Activated naive CD8-positive, alpha-beta T cell treated with anti-CD3 and anti-CD28 coated beads for 36 hours (primary cell): ENCODE measurements around the gene EFCAB8. TPM values are rescaled to one million over a fixed set of nuclear protein-coding genes. Genes with fewer than 3 reads are reported as not detected.
"Not testable (repeated sequence)": the region's sequence is repeated elsewhere in the genome, so short reads cannot be mapped to it uniquely, and the experiment has no call there.

Experiments
- DNase-seq: peaks from one replicate; pipeline ENCODE4 v3.0.0; 2021
- H3K27ac Mint-ChIP-seq: one replicate; pipeline ENCODE4 v1.8.0; 2022; ENCODE audit warnings: mild to moderate bottlenecking, moderate library complexity, mixed read lengths
- H3K27me3 Mint-ChIP-seq: one replicate; pipeline ENCODE4 v1.8.0; 2022; ENCODE audit warnings: mild to moderate bottlenecking, mixed read lengths
- H3K36me3 Mint-ChIP-seq: one replicate; pipeline ENCODE4 v1.8.0; 2021; ENCODE audit warnings: mild to moderate bottlenecking, mixed read lengths
- H3K4me1 Mint-ChIP-seq: one replicate; pipeline ENCODE4 v1.8.0; 2021; ENCODE audit warnings: mixed read lengths
- H3K4me3 Mint-ChIP-seq: one replicate; pipeline ENCODE4 v1.8.0; 2022; ENCODE audit warnings: mild to moderate bottlenecking, moderate library complexity, mixed read lengths
- H3K9me3 Mint-ChIP-seq: one replicate; pipeline ENCODE4 v1.8.0; 2022; ENCODE audit warnings: mixed read lengths
- total RNA-seq, 2 experiments: library from RNA; stranded (reverse); gene quantifications; one replicate each; pipeline ENCODE4 v1.2.3, GENCODE V29; 2021

Gene EFCAB8
- total RNA-seq, 2 experiments from 2014 or later: 0.27 to 0.56 TPM

- DNase-seq: no peak
- Mint-ChIP-seq H3K36me3 (no peaks in the 10 kb centered on the region), H3K27me3 (no peaks in the 10 kb centered on the region), H3K4me1 (no peaks in the 10 kb centered on the region), H3K27ac (no peak overlapping the region), H3K4me3 (no peak overlapping the region), H3K9me3 (no peaks in the 10 kb centered on the region)
Measured at GRCh38 chr20:32891926-32892660, 33.4 kb downstream of the EFCAB8 start.

GRCh38 chr20:32893263-32894025 lies 34.7 kb downstream of the EFCAB8 start:
- Mint-ChIP-seq H3K27me3 (no peaks in the 10 kb centered on the region), H3K27ac (no peak overlapping the region), H3K36me3 (no peaks in the 10 kb centered on the region), H3K4me1 (no peaks in the 10 kb centered on the region), H3K9me3 (no peaks in the 10 kb centered on the region), H3K4me3 (no peak overlapping the region)
- no peak for DNase-seq

GRCh38 chr20:32894026-32894483 lies 35.3 kb downstream of the EFCAB8 start:
- Mint-ChIP-seq H3K36me3 (no peaks in the 10 kb centered on the region), H3K27ac (no peak overlapping the region), H3K4me1 (peaks cover 2% of the 10 kb centered on the region), H3K27me3 (no peaks in the 10 kb centered on the region), H3K4me3 (no peak overlapping the region), H3K9me3 (no peaks in the 10 kb centered on the region)
- DNase-seq: no peak

GRCh38 chr20:32894711-32895355 lies 36.1 kb downstream of the EFCAB8 start:
- Mint-ChIP-seq H3K27ac (no peak overlapping the region), H3K27me3 (no peaks in the 10 kb centered on the region)

GRCh38 chr20:32896521-32897280 lies 38.0 kb downstream of the EFCAB8 start:
- DNase-seq: no peak
- Mint-ChIP-seq H3K36me3 (no peaks in the 10 kb centered on the region), H3K9me3 (no peaks in the 10 kb centered on the region), H3K27ac (no peak overlapping the region), H3K4me3 (no peak overlapping the region), H3K4me1 (peaks cover 2% of the 10 kb centered on the region), H3K27me3 (no peaks in the 10 kb centered on the region)

More at GRCh38 chr20:32894711-32895355, 36.1 kb downstream of the EFCAB8 start:
- H3K36me3 Mint-ChIP-seq: no peaks in the 10 kb centered on the region
- H3K9me3 Mint-ChIP-seq: no peaks in the 10 kb centered on the region
- no peak for DNase-seq
- peaks cover 2% of the 10 kb centered on the region for H3K4me1 Mint-ChIP-seq
- H3K4me3 Mint-ChIP-seq: no peak overlapping the region

- Mint-ChIP-seq H3K27me3 (no peaks in the 10 kb centered on the region), H3K9me3 (no peaks in the 10 kb centered on the region), H3K4me1 (peaks cover 4% of the 10 kb centered on the region), H3K36me3 (no peaks in the 10 kb centered on the region), H3K4me3 (no peak overlapping the region), H3K27ac (no peak overlapping the region)
- DNase-seq: no peak
Measured at GRCh38 chr20:32898729-32899128, 40.0 kb downstream of the EFCAB8 start.

GRCh38 chr20:32902456-32903420 lies 44.0 kb downstream of the EFCAB8 start:
- no peak overlapping the region for H3K4me3 Mint-ChIP-seq
- no peaks in the 10 kb centered on the region for H3K27me3 Mint-ChIP-seq
- H3K36me3 Mint-ChIP-seq: no peaks in the 10 kb centered on the region
- no peaks in the 10 kb centered on the region for H3K9me3 Mint-ChIP-seq
- H3K4me1 Mint-ChIP-seq: peaks cover 8% of the 10 kb centered on the region
- no peak overlapping the region for H3K27ac Mint-ChIP-seq
- DNase-seq: peak; percentile 58

- H3K9me3 Mint-ChIP-seq: no peaks in the 10 kb centered on the region
- H3K27me3 Mint-ChIP-seq: no peaks in the 10 kb centered on the region
- H3K27ac Mint-ChIP-seq: no peak overlapping the region
- H3K36me3 Mint-ChIP-seq: no peaks in the 10 kb centered on the region
- H3K4me3 Mint-ChIP-seq: no peak overlapping the region
- H3K4me1 Mint-ChIP-seq: peaks cover 9% of the 10 kb centered on the region
- DNase-seq: no peak
Measured at GRCh38 chr20:32903666-32904175, 45.0 kb downstream of the EFCAB8 start.

- DNase-seq, H3K27me3 Mint-ChIP-seq, H3K9me3 Mint-ChIP-seq, H3K4me3 Mint-ChIP-seq, H3K36me3 Mint-ChIP-seq, H3K27ac Mint-ChIP-seq: not testable (repeated sequence)
- H3K4me1 Mint-ChIP-seq: peaks cover 15% of the 10 kb centered on the region
Measured at GRCh38 chr20:32904678-32905077, 46.0 kb downstream of the EFCAB8 start.

- no peaks in the 10 kb centered on the region for H3K36me3 Mint-ChIP-seq
- no peaks in the 10 kb centered on the region for H3K9me3 Mint-ChIP-seq
- no peak for DNase-seq
- H3K27me3 Mint-ChIP-seq: no peaks in the 10 kb centered on the region
- H3K4me3 Mint-ChIP-seq: no peak overlapping the region
- no peak overlapping the region for H3K27ac Mint-ChIP-seq
- H3K4me1 Mint-ChIP-seq: peaks cover 15% of the 10 kb centered on the region
Measured at GRCh38 chr20:32906200-32906599, 47.5 kb downstream of the EFCAB8 start.

- H3K27ac Mint-ChIP-seq: no peak overlapping the region
- H3K9me3 Mint-ChIP-seq: no peaks in the 10 kb centered on the region
- H3K27me3 Mint-ChIP-seq: no peaks in the 10 kb centered on the region
- H3K4me1 Mint-ChIP-seq: peaks cover 15% of the 10 kb centered on the region
- DNase-seq: no peak
- no peaks in the 10 kb centered on the region for H3K36me3 Mint-ChIP-seq
- no peak overlapping the region for H3K4me3 Mint-ChIP-seq
Measured at GRCh38 chr20:32906871-32907495, 48.3 kb downstream of the EFCAB8 start.

GRCh38 chr20:32907886-32908285 lies 49.2 kb downstream of the EFCAB8 start:
- Mint-ChIP-seq H3K27ac (no peak overlapping the region), H3K4me1 (peaks cover 13% of the 10 kb centered on the region), H3K9me3 (no peaks in the 10 kb centered on the region), H3K4me3 (no peak overlapping the region), H3K27me3 (no peaks in the 10 kb centered on the region), H3K36me3 (no peaks in the 10 kb centered on the region)
- DNase-seq: no peak
